Stimulated activated CD8-positive, alpha-beta memory T cell treated with anti-CD3 and anti-CD28 coated beads, Interleukin-15, amount 100 ng/mL, for 24 hours (primary cell): ENCODE measurements around the gene PRSS23.
"Not testable (repeated sequence)": the region's sequence is repeated elsewhere in the genome, so short reads cannot be mapped to it uniquely, and the experiment has no call there.

Source experiments
- DNase-seq: peaks from one replicate; pipeline ENCODE4 v3.0.0-alpha.2; 2020; ENCODE audit warnings: low read depth

Gene PRSS23

GRCh38 chr11:86800076-86800959 lies at the start of gene PRSS23:
PRSS23 (plus strand) TSS chr11:86800542; CDS start chr11:86807644, 7,102 bp downstream.
- DNase-seq: no peak

GRCh38 chr11:86753459-86753858 lies 46.9 kb upstream of the PRSS23 start:
- no peak for DNase-seq

GRCh38 chr11:86755146-86755545 lies 45.2 kb upstream of the PRSS23 start:
- no peak for DNase-seq

GRCh38 chr11:86758171-86758570 lies 42.2 kb upstream of the PRSS23 start:
- DNase-seq: no peak

- DNase-seq: no peak
Measured at GRCh38 chr11:86760577-86760976, 39.8 kb upstream of the PRSS23 start.

- DNase-seq: no peak
Measured at GRCh38 chr11:86761978-86762377, 38.4 kb upstream of the PRSS23 start.

- no peak for DNase-seq
Measured at GRCh38 chr11:86765203-86765602, 35.1 kb upstream of the PRSS23 start.

GRCh38 chr11:86765878-86766277 lies 34.5 kb upstream of the PRSS23 start:
- DNase-seq: no peak

- DNase-seq: no peak
Measured at GRCh38 chr11:86769219-86769618, 31.1 kb upstream of the PRSS23 start.

- not testable (repeated sequence) for DNase-seq
Measured at GRCh38 chr11:86770473-86771027, 29.8 kb upstream of the PRSS23 start.

- no peak for DNase-seq
Measured at GRCh38 chr11:86772999-86773398, 27.3 kb upstream of the PRSS23 start.

GRCh38 chr11:86773513-86774252 lies 26.7 kb upstream of the PRSS23 start:
- no peak for DNase-seq

- no peak for DNase-seq
Measured at GRCh38 chr11:86774417-86774816, 25.9 kb upstream of the PRSS23 start.

- no peak for DNase-seq
Measured at GRCh38 chr11:86775361-86775760, 25.0 kb upstream of the PRSS23 start.

GRCh38 chr11:86781546-86781945 lies 18.8 kb upstream of the PRSS23 start:
- no peak for DNase-seq

- DNase-seq: no peak
Measured at GRCh38 chr11:86782742-86783141, 17.6 kb upstream of the PRSS23 start.

- DNase-seq: no peak
Measured at GRCh38 chr11:86783661-86784060, 16.7 kb upstream of the PRSS23 start.

- no peak for DNase-seq
Measured at GRCh38 chr11:86784241-86784681, 16.1 kb upstream of the PRSS23 start.

GRCh38 chr11:86785576-86785975 lies 14.8 kb upstream of the PRSS23 start:
- no peak for DNase-seq

- DNase-seq: no peak
Measured at GRCh38 chr11:86787018-86787536, 13.3 kb upstream of the PRSS23 start.

- DNase-seq: no peak
Measured at GRCh38 chr11:86787656-86788055, 12.7 kb upstream of the PRSS23 start.

GRCh38 chr11:86790195-86790725 lies 10.1 kb upstream of the PRSS23 start:
- DNase-seq: no peak
